HG02884 (cell line): Measurements from ENCODE around the gene CAND2.
"Not testable (repeated sequence)": the region's sequence is repeated elsewhere in the genome, so short reads cannot be mapped to it uniquely, and the experiment has no call there.

Experiments used
- ATAC-seq: cut with Tn5 transposase; IDR thresholded peaks from one replicate; pipeline ENCODE4 v1.9.1; 2021; ENCODE audit warnings: mild to moderate bottlenecking, moderate library complexity; ENCODE audit not compliant: unreplicated experiment

Gene CAND2

DNA sequence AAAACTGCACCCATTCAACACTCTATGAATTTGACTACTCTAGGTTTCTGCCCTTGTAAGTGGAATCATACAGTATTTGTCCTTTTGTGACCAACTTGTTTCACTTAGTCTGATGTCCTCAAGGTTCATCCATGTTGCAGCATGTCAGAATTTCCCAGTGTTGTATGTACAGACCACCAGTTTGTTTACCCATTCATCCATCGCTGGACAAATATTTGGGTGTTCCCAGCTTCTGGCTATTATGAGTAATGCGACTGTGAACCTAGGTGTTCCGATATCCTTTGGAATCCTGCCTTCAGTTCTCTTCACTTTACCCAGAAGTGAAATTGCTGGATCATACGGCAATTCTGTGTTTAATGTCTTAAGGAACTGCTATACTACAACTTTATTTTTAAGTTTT is 32.3 kb downstream of the CAND2 start:
- no peak for ATAC-seq

DNA sequence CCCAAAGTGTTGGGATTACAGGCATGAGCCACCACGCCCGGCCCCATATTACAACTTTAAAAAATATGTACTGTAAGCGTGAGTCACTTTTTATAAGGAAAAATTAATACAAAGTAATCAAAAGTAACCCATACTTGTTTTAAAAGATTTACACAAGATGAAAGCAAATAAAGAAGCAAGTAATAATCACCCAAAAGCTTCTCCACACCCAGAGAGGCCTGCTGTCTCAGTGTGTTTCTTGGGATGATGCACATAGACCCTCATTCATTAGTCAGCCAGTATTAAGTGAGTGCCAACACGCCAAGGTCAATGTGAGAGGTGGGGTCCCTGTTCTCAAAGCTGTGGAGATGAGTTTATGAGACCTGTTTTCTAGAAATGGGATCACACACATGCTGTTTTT is 32.9 kb downstream of the CAND2 start:
- ATAC-seq, result no peak

DNA sequence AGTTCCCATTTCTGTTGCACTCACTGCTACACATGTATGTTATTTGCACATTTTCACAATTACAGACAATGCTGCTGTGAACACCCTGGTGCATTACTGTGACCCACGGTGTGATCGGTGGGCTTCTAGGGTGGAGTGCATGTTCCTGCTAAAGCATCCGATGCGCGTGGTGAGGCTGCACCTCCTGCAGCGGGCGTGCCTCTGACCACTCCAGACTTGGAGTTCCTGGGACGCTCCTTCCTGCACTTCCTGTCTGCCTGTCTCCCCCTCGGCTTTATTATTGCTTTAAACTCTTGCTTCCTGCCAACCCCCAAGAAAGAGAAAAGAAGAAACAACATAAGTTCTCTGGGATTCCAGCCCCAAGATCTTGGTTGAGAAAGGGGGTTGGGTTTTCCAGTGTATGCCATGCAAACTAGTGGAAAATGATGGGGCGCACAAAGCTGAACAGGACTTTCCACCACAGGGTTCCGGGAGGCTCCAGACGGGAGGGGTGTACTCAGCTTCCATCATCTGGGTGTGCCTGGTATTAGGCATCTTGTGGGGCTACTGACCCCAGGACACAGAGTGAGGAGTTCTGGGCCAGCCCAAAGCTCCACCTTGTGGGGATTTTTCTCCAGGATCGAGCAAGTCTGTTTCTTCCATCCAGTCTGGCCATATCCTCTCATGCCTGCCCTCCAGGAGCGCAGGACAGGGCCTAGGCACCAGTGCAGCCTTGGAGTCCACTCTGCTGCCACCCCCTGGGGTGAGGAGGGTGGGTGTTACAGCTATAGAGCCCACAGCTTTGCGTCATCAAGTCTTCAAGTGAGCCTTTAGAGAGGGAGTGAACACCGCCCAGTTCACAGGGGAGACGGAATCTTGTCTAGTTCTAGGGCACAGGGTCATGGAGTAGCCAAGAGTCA is 33.7 kb downstream of the CAND2 start:
- ATAC-seq, result no peak

DNA sequence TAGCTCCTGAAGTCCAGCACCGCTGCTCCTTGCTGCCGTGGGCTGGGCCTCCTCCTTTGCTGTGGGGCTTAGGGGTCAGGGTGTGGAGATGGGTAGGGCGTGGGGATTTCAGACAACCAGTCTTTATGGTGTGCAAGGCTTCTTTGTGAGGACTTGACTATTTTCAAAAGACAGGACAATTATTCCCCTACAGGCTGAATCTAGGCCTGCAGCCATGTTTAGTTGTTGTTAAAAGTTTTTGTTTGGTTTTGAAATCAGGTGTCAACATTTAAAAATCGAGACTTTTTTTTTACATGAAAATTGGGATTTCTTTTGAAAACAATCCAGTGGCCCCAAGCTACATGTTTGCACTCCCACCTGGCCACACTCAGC is 34.3 kb downstream of the CAND2 start:
- ATAC-seq, result no peak

DNA sequence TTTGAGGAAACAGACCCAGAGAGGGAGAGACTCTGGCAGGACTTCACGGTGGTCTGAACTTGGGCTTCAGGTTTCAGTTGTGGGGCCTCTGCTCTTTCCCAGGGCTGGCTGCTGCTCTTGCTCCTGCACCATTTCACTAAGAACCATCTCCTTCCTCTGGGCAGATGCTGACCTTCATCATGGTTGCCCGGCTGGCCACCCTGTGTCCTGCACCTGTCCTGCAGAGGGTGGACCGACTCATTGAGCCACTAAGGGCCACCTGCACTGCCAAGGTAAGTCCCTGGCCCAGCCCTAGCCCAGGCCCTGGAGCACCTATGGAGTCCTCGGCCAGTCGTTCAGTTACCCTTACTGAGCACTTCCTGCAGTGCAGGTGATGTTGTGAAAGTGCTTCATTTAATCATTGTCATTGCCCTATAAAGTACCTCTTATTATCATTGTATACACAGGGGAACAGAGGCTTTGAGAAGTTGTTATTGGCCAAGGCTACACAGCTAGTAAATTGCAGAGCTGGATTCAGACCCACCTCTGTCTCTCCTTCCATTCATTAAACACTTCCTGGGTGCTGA is 34.9 kb downstream of the CAND2 start:
- ATAC-seq, result no peak

DNA sequence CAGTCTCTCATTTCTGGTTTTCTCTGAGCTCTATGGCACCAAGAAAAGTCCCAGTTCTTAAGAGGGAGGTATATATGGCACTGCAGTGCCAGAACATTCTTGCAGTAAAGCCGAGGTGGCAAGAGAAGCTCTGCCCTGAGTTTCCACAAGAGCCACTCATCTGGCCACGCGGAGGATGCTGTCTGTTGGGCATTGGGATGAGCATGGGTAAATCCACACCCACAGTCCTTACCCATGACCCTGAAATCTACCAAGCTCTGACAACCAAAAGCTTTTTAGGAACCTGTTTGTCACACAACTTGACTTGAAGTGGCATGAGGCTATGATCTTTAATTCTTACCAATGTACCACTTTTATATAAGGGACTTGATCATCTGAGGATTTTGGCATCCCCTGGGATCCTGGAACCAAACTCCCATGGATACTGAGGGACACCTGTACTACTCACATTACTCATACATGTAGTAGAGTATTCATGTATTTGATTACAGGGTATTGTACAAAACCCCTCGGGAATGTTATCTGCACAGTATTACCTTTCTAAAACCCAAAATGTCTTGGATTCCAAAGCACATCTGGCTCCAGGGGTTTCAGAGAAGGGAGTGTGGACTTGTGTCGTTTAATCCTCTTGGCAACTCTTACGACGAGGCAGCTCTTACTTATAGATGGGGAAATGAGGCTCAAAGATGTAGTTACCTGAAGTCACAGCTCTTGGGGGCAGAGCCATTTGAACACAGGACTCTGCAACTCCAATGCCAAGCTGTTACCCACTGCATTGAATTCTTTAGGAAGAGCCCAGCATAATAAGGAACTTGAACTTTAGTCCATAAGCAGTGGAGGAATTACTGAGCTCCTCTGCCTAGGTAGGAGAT is 36.1 kb downstream of the CAND2 start:
- no peak for ATAC-seq

DNA sequence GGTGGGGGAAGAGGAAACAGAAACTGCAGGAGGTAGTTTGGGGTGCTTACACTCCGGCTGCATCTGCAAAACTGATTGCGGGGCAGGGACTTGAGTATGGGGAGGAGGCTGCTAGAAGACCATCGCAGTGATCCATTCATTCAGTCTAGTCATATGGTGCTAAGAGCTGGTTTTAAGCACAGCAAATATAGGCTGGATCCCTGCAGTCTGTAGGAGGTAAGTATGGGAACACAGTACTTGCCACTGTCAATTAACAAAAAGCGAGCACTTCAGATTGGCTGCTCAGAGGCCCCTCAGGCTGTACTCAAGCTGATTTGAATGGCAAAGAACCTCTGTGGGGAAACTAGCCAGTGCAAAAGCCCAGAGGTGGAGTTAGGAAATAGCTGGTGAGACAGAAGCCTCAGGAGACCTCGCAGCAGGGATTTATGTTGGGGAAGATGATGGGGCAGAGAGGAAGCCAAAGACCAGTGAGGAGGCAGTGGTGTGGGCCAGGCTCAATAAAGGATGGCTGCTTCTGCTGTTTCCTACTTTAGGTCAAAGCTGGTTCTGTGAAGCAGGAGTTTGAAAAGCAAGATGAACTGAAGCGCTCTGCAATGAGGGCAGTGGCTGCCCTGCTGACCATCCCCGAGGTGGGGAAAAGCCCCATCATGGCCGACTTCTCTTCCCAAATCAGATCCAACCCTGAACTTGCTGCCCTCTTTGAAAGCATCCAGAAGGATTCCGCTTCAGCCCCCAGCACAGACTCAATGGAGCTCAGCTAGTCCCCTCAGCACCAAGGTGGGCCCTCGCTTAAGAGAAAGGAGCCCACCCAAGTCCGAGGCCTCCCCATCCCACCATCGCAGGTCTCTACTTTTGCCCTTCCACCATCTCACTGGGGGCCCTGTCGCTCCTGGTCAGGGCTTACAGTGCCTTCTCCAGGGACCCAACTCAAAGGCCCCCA is 37.0 kb downstream of the CAND2 start:
- no peak for ATAC-seq

DNA sequence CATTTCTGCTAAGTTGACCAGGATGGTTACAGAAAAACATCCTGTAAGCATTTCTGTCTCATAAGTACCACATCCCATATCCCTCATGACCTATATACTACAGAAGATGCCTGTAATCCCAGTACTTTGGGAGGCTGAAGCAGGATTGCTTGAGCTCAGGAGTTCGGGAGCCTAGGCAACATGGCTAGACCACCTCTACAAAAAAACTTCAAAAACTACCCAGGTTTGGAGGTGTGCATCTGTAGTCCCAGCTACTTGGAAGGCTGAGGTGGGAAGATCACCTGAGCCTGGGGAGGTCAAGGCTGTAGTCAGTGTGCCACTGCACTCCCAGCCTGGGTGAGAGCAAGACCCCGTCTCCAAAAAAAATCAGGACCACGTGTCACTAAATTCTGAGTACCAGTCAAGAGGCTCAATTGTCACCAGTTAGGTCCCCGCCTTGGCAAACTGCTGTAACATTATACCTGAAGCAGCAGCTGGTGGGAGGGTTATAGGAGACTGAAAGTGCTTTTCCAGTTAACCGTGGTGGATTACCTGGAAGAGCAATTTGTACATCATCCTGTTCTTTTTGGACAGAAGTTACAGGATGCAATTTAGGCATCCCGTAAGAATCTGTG is 38.7 kb downstream of the CAND2 start:
- no peak for ATAC-seq

DNA sequence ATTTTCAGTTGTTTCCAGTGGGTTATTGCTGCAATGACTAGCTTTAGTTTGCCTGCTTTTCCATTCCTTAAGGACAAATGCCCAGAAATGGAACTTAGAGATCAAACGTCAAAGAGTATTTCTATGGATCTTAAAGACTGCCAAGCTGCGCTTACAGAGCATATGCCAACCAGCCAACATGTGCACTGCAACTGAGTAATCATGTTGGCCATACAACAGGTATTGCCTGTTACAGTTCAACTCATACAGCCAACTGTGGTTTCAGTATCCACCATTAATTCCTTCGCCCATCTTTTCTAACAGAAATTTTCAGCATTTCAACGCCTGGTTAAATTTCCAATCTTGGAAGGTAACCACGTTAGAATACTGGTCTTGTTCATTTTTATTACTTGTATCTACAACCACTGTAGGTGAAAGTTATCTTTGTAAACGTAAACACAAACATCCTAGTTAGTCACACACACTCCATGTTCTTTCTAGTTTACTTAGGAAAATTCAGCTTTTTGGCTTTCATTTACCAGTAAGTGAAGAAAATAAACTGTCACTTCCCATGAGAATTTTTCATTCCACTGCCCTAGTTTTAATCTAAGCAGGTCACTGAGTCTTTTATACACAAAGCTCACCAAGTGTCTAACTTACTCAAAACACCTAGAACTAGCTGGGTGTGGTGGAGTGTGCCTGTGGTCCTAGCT is 41.0 kb downstream of the CAND2 start:
- ATAC-seq, result no peak

DNA sequence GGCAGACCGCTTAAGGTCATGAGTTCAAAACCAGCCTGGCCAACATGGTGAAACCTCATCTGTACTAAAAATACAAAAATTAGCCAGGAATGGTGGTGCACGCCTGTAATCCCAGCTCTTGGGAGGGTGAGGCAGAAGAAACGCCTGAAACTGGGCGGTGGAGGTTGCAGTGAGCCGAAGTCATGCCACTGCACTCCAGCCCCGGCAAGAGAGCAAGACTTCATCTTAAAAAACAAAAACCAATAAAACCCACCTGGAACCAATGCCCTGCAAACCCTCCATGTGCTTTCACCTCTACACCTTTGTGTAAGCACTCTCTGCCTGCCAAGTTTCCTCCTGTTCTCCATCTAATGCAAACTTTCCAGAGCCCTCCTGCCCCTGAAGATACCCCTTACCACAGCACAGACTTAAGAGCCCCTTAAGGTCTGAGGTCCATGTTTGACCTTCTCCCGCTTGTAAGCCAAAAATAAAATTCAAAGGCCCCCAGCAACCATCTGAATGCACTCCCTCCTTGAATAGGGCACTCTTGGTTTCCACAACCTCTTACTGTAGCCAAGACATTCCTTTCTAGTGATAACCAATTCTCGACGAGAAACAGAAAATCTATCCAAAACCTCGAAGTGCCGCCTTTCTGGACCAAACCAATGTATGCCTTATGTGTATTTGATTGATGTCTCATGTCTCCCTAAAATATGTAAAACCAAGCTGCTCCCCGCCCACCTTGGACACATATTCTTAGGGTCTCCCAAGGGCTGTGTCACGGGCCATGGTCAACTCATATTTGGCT is 41.9 kb downstream of the CAND2 start:
- no peak for ATAC-seq

DNA sequence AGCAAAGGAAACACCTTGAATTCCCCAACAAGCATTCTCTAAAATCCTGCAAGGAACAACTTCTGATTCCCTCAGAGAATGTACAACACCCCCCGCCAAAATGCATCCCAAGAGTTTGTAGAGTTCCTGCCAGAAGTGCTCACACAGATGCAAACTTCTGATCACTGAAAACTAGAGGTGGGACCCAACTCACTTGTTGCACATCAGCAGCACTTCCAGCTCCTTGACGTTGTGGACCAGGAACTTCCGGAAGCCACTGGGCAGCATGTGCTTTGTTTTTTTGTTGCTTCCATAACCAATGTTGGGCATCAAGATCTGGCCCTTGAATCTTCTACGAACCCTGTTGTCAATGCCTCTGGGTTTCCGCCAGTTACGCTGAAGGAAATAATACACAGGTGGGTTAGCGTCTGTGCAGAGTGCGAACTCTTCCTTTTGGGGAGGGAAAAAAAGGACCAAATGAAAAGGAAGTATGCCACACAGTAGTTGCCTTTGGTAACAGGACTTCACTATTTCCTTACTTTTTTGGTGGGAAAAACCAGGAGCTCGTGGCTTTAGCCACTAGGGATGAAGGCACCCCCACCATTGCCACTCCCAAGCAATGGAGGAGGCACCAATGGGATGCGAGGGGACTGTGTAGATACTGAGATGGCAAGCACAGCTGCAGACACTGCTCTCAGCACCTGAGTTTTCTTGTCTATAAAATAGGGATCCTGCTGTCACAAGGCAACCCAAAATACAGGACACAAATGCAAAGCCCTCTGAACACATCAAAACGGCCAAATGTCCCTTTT is 42.9 kb downstream of the CAND2 start:
- ATAC-seq, result no peak

DNA sequence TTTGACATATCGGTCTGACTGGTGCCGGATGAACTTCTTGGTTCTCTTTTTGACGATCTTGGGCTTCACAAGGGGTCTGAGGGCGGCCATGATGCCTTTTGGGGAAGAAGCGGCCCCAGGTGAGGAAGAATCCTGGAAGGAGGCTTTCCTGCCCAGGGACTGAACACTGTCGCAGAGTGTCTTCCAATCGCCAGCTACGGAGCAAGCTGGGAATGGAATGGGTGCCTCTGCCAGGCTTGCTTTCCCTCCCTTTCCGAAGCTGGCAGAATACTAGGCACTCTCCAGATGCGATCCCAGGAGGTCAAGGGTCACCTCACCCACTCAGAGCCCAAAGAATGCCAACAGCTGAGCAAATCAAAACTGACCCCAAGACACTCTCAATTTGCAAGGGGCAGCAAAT is 43.7 kb downstream of the CAND2 start:
- not testable (repeated sequence) for ATAC-seq

DNA sequence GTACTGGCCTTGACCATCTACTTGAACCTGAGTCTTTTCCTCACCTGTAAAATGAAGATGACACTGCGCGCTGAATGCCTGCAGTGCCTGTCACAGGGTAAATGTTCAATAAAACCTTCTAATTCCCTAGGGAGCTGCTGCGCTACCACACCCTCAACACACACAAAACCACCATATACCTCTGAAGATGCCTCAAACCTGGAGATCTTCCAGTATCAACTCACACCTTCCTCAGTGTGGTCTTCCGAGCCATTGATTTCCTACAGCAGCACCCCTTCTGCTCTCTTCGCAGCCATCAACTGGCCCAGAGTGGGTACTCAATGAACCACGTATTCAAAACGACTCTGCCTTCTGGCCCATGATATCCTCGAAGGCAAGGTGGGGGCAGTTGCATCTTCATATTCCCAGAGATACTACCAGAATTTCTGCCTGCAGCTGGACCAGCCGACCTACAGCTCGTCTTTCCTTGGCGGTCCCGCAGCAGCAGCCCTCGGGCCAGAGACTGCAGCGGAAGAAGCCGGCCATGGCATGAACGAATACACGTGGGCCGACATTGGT is 44.2 kb downstream of the CAND2 start:
- peak; percentile 32 for ATAC-seq

DNA sequence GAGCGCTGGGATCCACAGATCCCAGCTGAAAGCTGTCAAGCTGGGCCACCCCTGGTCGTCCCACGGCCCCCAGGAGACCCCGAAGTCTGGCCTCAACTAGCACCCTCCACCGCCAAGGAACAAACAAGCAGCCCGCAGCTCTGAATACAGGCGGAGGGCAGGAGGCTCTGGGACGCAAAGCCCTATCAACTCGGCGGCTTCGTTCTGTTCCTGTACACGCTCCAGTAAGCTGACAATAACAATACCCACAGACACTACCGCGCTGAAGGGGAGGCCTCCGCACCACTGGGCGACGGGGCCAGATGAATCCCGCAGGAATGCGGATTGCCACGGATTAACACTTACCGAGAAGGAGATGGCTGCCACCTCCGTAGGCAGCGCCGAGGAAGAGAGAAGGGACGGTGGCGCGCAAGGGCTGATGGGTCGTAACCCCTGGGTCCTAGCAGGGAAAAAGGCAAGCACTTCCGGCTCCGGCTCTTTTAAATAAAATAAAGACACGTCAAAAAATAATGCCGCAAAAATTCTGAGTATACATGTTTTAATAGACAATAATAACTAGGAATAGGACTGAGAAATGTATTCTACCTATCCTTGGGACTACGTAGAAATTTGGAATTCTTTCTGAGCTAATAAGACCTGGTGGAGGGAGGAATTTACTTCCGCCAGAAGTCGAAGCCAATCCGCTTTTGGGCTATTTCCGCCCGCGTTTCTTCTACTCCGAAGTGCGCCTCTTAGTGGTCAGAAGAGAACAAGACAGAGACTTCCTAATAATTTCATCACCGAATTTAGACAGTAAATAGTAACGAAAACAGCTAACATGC is 44.9 kb downstream of the CAND2 start, which contains the start of gene RPL32:
Gene RPL32 (minus strand): TSS at position 417 of the 821 bp plus-strand sequence. CDS start 1,328 bp downstream, outside the sequence.
- ATAC-seq, result peak; percentile 81

DNA sequence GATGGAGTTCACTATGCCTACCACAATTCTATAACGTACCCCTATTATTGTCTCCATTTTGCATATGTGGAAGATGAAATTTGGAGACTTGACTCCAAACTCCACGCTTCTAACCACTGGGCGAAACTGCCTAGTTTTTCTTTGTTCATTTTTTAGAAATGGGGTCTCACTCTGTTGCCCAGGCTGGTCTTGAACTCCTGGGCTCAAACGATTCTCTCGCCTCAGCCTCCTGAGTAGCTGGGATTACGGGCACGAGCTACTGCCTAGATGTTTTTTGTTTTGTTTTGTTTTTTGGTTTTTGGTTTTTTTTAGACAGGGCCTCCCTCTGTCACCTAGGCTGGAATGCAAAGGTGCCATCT is 45.5 kb downstream of the CAND2 start:
- ATAC-seq, result no peak

DNA sequence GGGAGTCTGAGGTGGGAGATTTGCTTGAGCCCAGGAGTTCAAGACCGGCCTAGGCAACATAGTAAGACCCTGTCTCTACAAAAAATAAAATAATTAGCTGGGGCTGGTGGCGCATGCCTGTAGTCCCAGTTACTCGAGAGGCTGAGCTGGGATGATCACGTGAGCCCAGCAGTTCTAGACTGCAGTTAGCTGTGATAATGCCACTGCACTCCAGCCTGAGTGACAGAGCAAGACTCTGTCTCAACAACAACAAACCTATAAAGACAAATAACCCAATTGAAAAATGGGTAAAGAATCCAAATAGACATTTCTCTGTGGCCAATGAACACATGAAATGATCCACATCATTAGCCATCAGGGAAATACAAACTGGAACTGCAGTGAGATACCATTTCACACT is 46.0 kb downstream of the CAND2 start:
- no peak for ATAC-seq

DNA sequence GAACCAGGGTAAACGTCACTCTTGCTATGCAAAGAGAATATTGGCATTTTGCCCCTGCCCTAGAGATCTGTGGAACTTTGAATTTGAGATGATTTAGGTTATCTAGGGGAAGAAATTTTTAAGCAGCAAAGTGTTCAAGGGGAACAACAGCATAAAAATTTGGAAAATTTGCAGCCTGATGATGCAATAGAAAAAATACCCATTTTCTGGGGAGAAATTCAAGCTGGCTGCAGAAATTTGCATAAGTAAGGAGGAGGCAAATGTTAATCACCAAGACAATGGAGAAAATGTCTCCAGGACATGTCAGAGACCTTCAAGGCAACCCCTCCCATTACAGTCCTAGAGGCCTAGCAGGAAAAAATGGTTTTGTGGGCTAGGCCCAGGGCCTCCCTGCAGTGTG is 49.3 kb downstream of the CAND2 start:
- ATAC-seq, result no peak
